GM13977 (cell line): ENCODE measurements around the gene IGFL1.
"Not testable (repeated sequence)": the region's sequence is repeated elsewhere in the genome, so short reads cannot be mapped to it uniquely, and the experiment has no call there.

Source experiments
- DNase-seq: peaks from one replicate; pipeline ENCODE4 v3.0.0; 2012; ENCODE audit warnings: low spot score
- CTCF ChIP-seq: IDR thresholded peaks from 2 replicates; pipeline ENCODE4 v1.5.1; 2012; ENCODE audit warnings: mild to moderate bottlenecking, control low read depth; ENCODE audit not compliant: insufficient read depth; ENCODE audit errors: extremely low read depth, missing control alignments
- in situ Hi-C: fragments of 300-500 bp; cut with MboI; formaldehyde crosslinking; loops from one replicate; pipeline ENCODE4 v1.12.0; 2022; ENCODE audit warnings: low sequenced_read_pairs, low pct_unique_long_range_greater_than_20kb, mixed read lengths, inconsistent platforms; ENCODE audit not compliant: unreplicated experiment

Gene IGFL1

GRCh38 chr19:46195104-46195503 lies 34.4 kb upstream of the IGFL1 start:
- no peak for TF ChIP-seq CTCF
- DNase-seq = no peak
- in situ Hi-C loops = loop anchor here (25.0 kb wide), 1 partner anchor 108 kb away; no protein-coding TSS in a partner anchor

GRCh38 chr19:46195919-46196318 lies 33.6 kb upstream of the IGFL1 start:
- in situ Hi-C loops = loop anchor here (25.0 kb wide), 1 partner anchor 109 kb away; no protein-coding TSS in a partner anchor
- DNase-seq = not testable (repeated sequence)

- in situ Hi-C loops = loop anchor here (25.0 kb wide), 1 partner anchor 109 kb away; no protein-coding TSS in a partner anchor
- DNase-seq = no peak
- TF ChIP-seq CTCF = no peak
These were observed 33.0 kb upstream of the IGFL1 start for GRCh38 chr19:46196410-46197124.

- no peak for TF ChIP-seq CTCF
- DNase-seq = no peak
- in situ Hi-C loops = loop anchor here (25.0 kb wide), 1 partner anchor 110 kb away; no protein-coding TSS in a partner anchor
These were observed 32.0 kb upstream of the IGFL1 start for GRCh38 chr19:46197314-46198070.

- no peak for DNase-seq
- no peak for TF ChIP-seq CTCF
- in situ Hi-C loops = loop anchor here (25.0 kb wide), 1 partner anchor 111 kb away; no protein-coding TSS in a partner anchor
These were observed 30.8 kb upstream of the IGFL1 start for GRCh38 chr19:46198756-46199155.

- in situ Hi-C loops = no loop called here
- TF ChIP-seq CTCF = no peak
- no peak for DNase-seq
These were observed 27.9 kb upstream of the IGFL1 start for GRCh38 chr19:46201454-46202310.
